ENCODE results near the gene ADI1. TPM values are rescaled to one million over a fixed set of nuclear protein-coding genes. Genes with fewer than 3 reads are reported as not detected.

ADI1 gene
- total and polyA plus RNA-seq, 2 experiments from 2014 or later, result 77.7 to 140 TPM

DNA sequence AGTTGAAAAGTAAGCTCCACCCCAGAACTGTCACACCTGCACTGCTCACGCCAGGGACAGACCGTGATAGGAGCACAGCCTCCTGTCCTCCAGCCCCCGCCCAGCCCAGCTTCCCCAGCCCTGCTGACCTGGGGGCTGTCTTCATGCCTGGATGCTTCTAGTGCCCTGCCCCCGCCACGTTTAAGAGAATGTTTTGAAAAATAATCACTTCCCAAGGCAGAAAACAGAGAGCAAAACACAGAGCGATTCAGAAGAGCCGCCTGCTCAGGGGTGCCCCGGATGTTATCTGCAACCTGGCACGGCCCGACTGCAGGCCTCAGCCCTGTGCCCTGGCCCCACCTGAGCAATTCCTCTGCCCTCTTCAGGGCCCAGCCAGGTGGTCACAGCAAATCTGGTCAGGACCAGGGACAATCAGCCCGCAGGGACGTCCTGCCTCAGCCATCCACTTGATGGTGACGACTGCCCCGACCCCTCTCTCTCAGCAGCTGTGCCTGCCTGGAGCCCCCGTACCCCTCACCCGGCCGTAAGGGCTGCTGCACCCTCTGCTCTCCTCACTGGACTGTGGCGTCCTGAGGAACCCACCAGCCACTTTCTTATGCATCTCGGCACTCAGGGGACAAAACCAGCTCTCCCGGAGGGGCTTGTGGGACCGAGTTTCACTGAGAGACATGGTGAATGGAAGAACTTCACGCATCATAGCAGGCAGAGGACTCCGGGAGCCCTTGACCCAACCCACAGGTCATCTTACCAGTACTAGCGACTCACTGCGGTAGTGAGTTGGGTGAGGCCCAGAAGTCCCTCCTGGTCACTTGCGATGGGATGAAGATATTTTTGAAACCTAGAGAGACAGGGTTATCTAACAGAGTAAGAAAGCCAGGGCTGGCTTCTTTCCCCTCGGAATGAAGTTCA, 30.2 kb downstream of the ADI1 start:
- Histone ChIP-seq H3K4me1 (ENCODE audit: insufficient read depth) (no peaks in the 10 kb centered on the region), H3F3A (ENCODE audit: insufficient read depth) (0 out of 2 replicates have a peak, but pooled peaks cover 3% of the 10 kb centered on the region), H3K27me3 (replicated peaks; ENCODE audit: insufficient read depth) (no peaks in the 10 kb centered on the region), H3K79me2 (ENCODE audit: insufficient read depth) (no peaks in the 10 kb centered on the region), H4K20me1 (ENCODE audit: insufficient read depth) (no peaks in the 10 kb centered on the region), H3K4me3 (no peak overlapping the region), H2AFZ (no peak overlapping the region), H3K9me2 (ENCODE audit: insufficient read depth) (no peaks in the 10 kb centered on the region), H3K36me3 (ENCODE audit: low read depth) (no peaks in the 10 kb centered on the region), H3K9ac (no peak overlapping the region), H3K9me3 (ENCODE audit: low read depth) (no peaks in the 10 kb centered on the region), H3K4me2 (ENCODE audit: unreplicated experiment) (no peak overlapping the region), H3K27ac (no peak overlapping the region)
- no peak for DNase-seq
- TF ChIP-seq EZH2 (IDR thresholded peaks at IDR 0.05; ENCODE audit: insufficient read depth, poor library complexity, severe bottlenecking) (no peak), EZH2phosphoT487 (IDR thresholded peaks at IDR 0.05; ENCODE audit: insufficient read depth, low read depth) (no peak)
- in situ Hi-C loops (cut with MboI), result no loop called here
- WGBS, 2 experiments (ENCODE audit: low coverage in 1 of 2, low lambda C conversion rate in 2 of 2, missing lambda C conversion rate in 2 of 2), result 66% methylated on average over 27 of the region's 27 CpGs

GRCh38 chr2:3488061-3488531, 31.2 kb downstream of the ADI1 start:
- Histone ChIP-seq H3F3A (ENCODE audit: insufficient read depth) (no peaks in the 10 kb centered on the region), H3K79me2 (ENCODE audit: insufficient read depth) (no peaks in the 10 kb centered on the region), H3K4me2 (ENCODE audit: unreplicated experiment) (no peak overlapping the region), H3K4me3 (no peak overlapping the region), H3K27ac (no peak overlapping the region), H3K27me3 (replicated peaks; ENCODE audit: insufficient read depth) (no peaks in the 10 kb centered on the region), H2AFZ (no peak overlapping the region), H4K20me1 (ENCODE audit: insufficient read depth) (no peaks in the 10 kb centered on the region), H3K4me1 (ENCODE audit: insufficient read depth) (no peaks in the 10 kb centered on the region), H3K36me3 (ENCODE audit: low read depth) (no peaks in the 10 kb centered on the region), H3K9ac (no peak overlapping the region), H3K9me3 (ENCODE audit: low read depth) (no peaks in the 10 kb centered on the region), H3K9me2 (ENCODE audit: insufficient read depth) (no peaks in the 10 kb centered on the region)
- in situ Hi-C loops (cut with MboI), result no loop called here
- TF ChIP-seq EZH2phosphoT487 (IDR thresholded peaks at IDR 0.05; ENCODE audit: insufficient read depth, low read depth) (no peak), EZH2 (IDR thresholded peaks at IDR 0.05; ENCODE audit: insufficient read depth, poor library complexity, severe bottlenecking) (no peak)
- DNase-seq, result no peak
- WGBS, 2 experiments (ENCODE audit: low coverage in 1 of 2, low lambda C conversion rate in 2 of 2, missing lambda C conversion rate in 2 of 2), result 46 to 48% methylated on average over 6 of the region's 6 CpGs

GRCh38 chr2:3487432-3487831, 31.9 kb downstream of the ADI1 start:
- no peaks in the 10 kb centered on the region for H3K9me2 ChIP-seq (ENCODE audit: insufficient read depth)
- H2AFZ ChIP-seq, result no peak overlapping the region
- WGBS, 2 experiments (ENCODE audit: low coverage in 1 of 2, low lambda C conversion rate in 2 of 2, missing lambda C conversion rate in 2 of 2), result 24 to 27% methylated on average over 10 of the region's 10 CpGs
- H4K20me1 ChIP-seq (ENCODE audit: insufficient read depth), result no peaks in the 10 kb centered on the region
- TF ChIP-seq EZH2 (IDR thresholded peaks at IDR 0.05; ENCODE audit: insufficient read depth, poor library complexity, severe bottlenecking), result no peak
- TF ChIP-seq EZH2phosphoT487 (IDR thresholded peaks at IDR 0.05; ENCODE audit: insufficient read depth, low read depth), result no peak
- H3K27me3 ChIP-seq (replicated peaks; ENCODE audit: insufficient read depth), result no peaks in the 10 kb centered on the region
- in situ Hi-C loops (cut with MboI), result no loop called here
- no peak overlapping the region for H3K4me2 ChIP-seq (ENCODE audit: unreplicated experiment)
- H3K4me3 ChIP-seq, result no peak overlapping the region
- peak; percentile 21 for DNase-seq
- no peaks in the 10 kb centered on the region for H3K4me1 ChIP-seq (ENCODE audit: insufficient read depth)
- H3K27ac ChIP-seq, result no peak overlapping the region
- H3K9me3 ChIP-seq (ENCODE audit: low read depth), result no peaks in the 10 kb centered on the region
- no peak overlapping the region for H3K9ac ChIP-seq
- no peaks in the 10 kb centered on the region for H3K36me3 ChIP-seq (ENCODE audit: low read depth)
- no peaks in the 10 kb centered on the region for H3F3A ChIP-seq (ENCODE audit: insufficient read depth)
- H3K79me2 ChIP-seq (ENCODE audit: insufficient read depth), result no peaks in the 10 kb centered on the region

GRCh38 chr2:3487028-3487425, 32.3 kb downstream of the ADI1 start:
- no peaks in the 10 kb centered on the region for H3K9me2 ChIP-seq (ENCODE audit: insufficient read depth)
- H3K9ac ChIP-seq, result no peak overlapping the region
- TF ChIP-seq EZH2phosphoT487 (IDR thresholded peaks at IDR 0.05; ENCODE audit: insufficient read depth, low read depth), result no peak
- no peak for TF ChIP-seq EZH2 (IDR thresholded peaks at IDR 0.05; ENCODE audit: insufficient read depth, poor library complexity, severe bottlenecking)
- no peak overlapping the region for H2AFZ ChIP-seq
- no peaks in the 10 kb centered on the region for H3K36me3 ChIP-seq (ENCODE audit: low read depth)
- H3K4me2 ChIP-seq (ENCODE audit: unreplicated experiment), result no peak overlapping the region
- no peaks in the 10 kb centered on the region for H4K20me1 ChIP-seq (ENCODE audit: insufficient read depth)
- no peaks in the 10 kb centered on the region for H3K4me1 ChIP-seq (ENCODE audit: insufficient read depth)
- H3K4me3 ChIP-seq, result no peak overlapping the region
- H3K27me3 ChIP-seq (replicated peaks; ENCODE audit: insufficient read depth), result no peaks in the 10 kb centered on the region
- H3K27ac ChIP-seq, result no peak overlapping the region
- 62 to 66% methylated on average over 9 of the region's 9 CpGs for WGBS, 2 experiments (ENCODE audit: low coverage in 1 of 2, low lambda C conversion rate in 2 of 2, missing lambda C conversion rate in 2 of 2)
- DNase-seq, result peak; percentile 13
- in situ Hi-C loops (cut with MboI), result no loop called here
- no peaks in the 10 kb centered on the region for H3K9me3 ChIP-seq (ENCODE audit: low read depth)
- no peaks in the 10 kb centered on the region for H3K79me2 ChIP-seq (ENCODE audit: insufficient read depth)
- H3F3A ChIP-seq (ENCODE audit: insufficient read depth), result no peaks in the 10 kb centered on the region
